CD4-positive, alpha-beta T cell treated with Interleukin-15 for 1 hour (primary cell): ENCODE data around the gene DGKZ.
"Not testable (repeated sequence)": the region's sequence is repeated elsewhere in the genome, so short reads cannot be mapped to it uniquely, and the experiment has no call there.

Experiments
- DNase-seq: peaks from one replicate; pipeline ENCODE4 v3.0.0-alpha.2; 2020

DGKZ gene

GRCh38 chr11:46367244-46367915, 20.1 kb downstream of the DGKZ start:
- peak; percentile 65 for DNase-seq

GRCh38 chr11:46367916-46368267, 20.6 kb downstream of the DGKZ start:
- DNase-seq, result no peak

GRCh38 chr11:46369458-46370152, 22.3 kb downstream of the DGKZ start:
- DNase-seq, result peak; percentile 48

- DNase-seq, result no peak
Observed at GRCh38 chr11:46370253-46370652, 23.0 kb downstream of the DGKZ start.

GRCh38 chr11:46371262-46371661, 24.0 kb downstream of the DGKZ start:
- DNase-seq, result not testable (repeated sequence)

- no peak for DNase-seq
Observed at GRCh38 chr11:46372086-46372485, 24.8 kb downstream of the DGKZ start.

- DNase-seq, result not testable (repeated sequence)
Observed at GRCh38 chr11:46372501-46372900, 25.2 kb downstream of the DGKZ start.

GRCh38 chr11:46373787-46374740, 26.8 kb downstream of the DGKZ start:
- DNase-seq, result no peak

- DNase-seq, result no peak
Observed at GRCh38 chr11:46374815-46375214, 27.6 kb downstream of the DGKZ start.

- no peak for DNase-seq
Observed at GRCh38 chr11:46375392-46376101, 28.3 kb downstream of the DGKZ start.

GRCh38 chr11:46376258-46377050, 29.2 kb downstream of the DGKZ start:
- DNase-seq, result no peak

- DNase-seq, result no peak
Observed at GRCh38 chr11:46377290-46377689, 30.0 kb downstream of the DGKZ start.

- DNase-seq, result no peak
Observed at GRCh38 chr11:46377831-46378230, 30.6 kb downstream of the DGKZ start.

- no peak for DNase-seq
Observed at GRCh38 chr11:46378296-46378695, 31.0 kb downstream of the DGKZ start.

GRCh38 chr11:46378811-46379481, 31.7 kb downstream of the DGKZ start:
- no peak for DNase-seq

- not testable (repeated sequence) for DNase-seq
Observed at GRCh38 chr11:46379482-46380293, 32.4 kb downstream of the DGKZ start.

GRCh38 chr11:46380340-46381047, 33.2 kb downstream of the DGKZ start:
- DNase-seq, result peak; percentile 45

GRCh38 chr11:46381048-46381818, 34.0 kb downstream of the DGKZ start, which contains the start of gene MDK:
TSS of gene MDK (plus strand) at chr11:46381669. CDS start at chr11:46382058, 389 bp downstream.
- no peak for DNase-seq
